Astrocyte (in vitro differentiated cells and primary cell): ENCODE results near the gene TMPRSS3. TPM values are rescaled to one million over a fixed set of nuclear protein-coding genes. Genes with fewer than 3 reads are reported as not detected.

Experiments
- DNase-seq: peaks from one replicate; pipeline ENCODE4 v3.0.0-alpha.2; 2010; ENCODE audit warnings: low read depth
- FAIRE-seq: peaks from 2 replicates; lab custom pipeline; 2011; peaks lifted over from hg19 to GRCh38; lab: Jason Lieb, UNC
- H2AFZ ChIP-seq: 2 replicates; pipeline ENCODE4 v1.6.0; 2012; ENCODE audit warnings: low read depth, low read length, inconsistent platforms
- H3K27ac ChIP-seq: 2 replicates; pipeline ENCODE4 v1.5.1; 2011; ENCODE audit warnings: low read depth, low read length, inconsistent platforms
- H3K27me3 ChIP-seq: 2 replicates; pipeline ENCODE4 v1.6.0; 2011; ENCODE audit warnings: low read length, inconsistent platforms; ENCODE audit not compliant: insufficient read depth
- H3K36me3 ChIP-seq: 2 replicates; pipeline ENCODE4 v1.5.1; 2011; ENCODE audit warnings: low read length, inconsistent platforms; ENCODE audit not compliant: insufficient read depth
- H3K4me1 ChIP-seq: 2 replicates; pipeline ENCODE4 v1.5.1; 2011; ENCODE audit warnings: low read length, inconsistent platforms; ENCODE audit not compliant: insufficient read depth
- H3K4me2 ChIP-seq: 2 replicates; pipeline ENCODE4 v1.6.0; 2012; ENCODE audit warnings: low read length, inconsistent platforms
- H3K4me3 ChIP-seq: 2 replicates; pipeline ENCODE4 v1.5.1; 2011; ENCODE audit warnings: low read depth, mild to moderate bottlenecking, low read length, inconsistent platforms; ENCODE audit not compliant: insufficient read depth
- H3K79me2 ChIP-seq: 2 replicates; pipeline ENCODE4 v1.6.0; 2012; ENCODE audit warnings: mild to moderate bottlenecking, low read length, inconsistent platforms; ENCODE audit not compliant: insufficient read depth
- H3K9ac ChIP-seq: 2 replicates; pipeline ENCODE4 v1.6.0; 2012; ENCODE audit warnings: mild to moderate bottlenecking, low read length, inconsistent platforms
- H3K9me3 ChIP-seq: 2 replicates; pipeline ENCODE4 v1.5.1; 2012; ENCODE audit warnings: low read depth, mild to moderate bottlenecking, low read length, inconsistent platforms; ENCODE audit not compliant: insufficient read depth
- H4K20me1 ChIP-seq: 2 replicates; pipeline ENCODE4 v1.6.0; 2012; ENCODE audit warnings: low read length, inconsistent platforms; ENCODE audit not compliant: insufficient read depth
- H3K27ac Mint-ChIP-seq: one replicate; pipeline ENCODE4 v1.8.0; 2021; ENCODE audit warnings: mild to moderate bottlenecking, mixed read lengths; ENCODE audit not compliant: unreplicated experiment
- H3K27me3 Mint-ChIP-seq: one replicate; pipeline ENCODE4 v1.8.0; 2021; ENCODE audit warnings: low read depth, mixed read lengths; ENCODE audit not compliant: unreplicated experiment
- H3K36me3 Mint-ChIP-seq: one replicate; pipeline ENCODE4 v1.8.0; 2021; ENCODE audit warnings: low read depth, mixed read lengths; ENCODE audit not compliant: unreplicated experiment
- H3K4me1 Mint-ChIP-seq: one replicate; pipeline ENCODE4 v1.8.0; 2021; ENCODE audit warnings: low read depth, mixed read lengths; ENCODE audit not compliant: unreplicated experiment
- H3K4me3 Mint-ChIP-seq: one replicate; pipeline ENCODE4 v1.8.0; 2021; ENCODE audit warnings: mild to moderate bottlenecking, moderate library complexity, mixed read lengths; ENCODE audit not compliant: unreplicated experiment
- H3K9me3 Mint-ChIP-seq: one replicate; pipeline ENCODE4 v1.8.0; 2021; ENCODE audit warnings: mild to moderate bottlenecking, mixed read lengths; ENCODE audit not compliant: unreplicated experiment
- EZH2 ChIP-seq: IDR thresholded peaks from 2 replicates; pipeline ENCODE4 v1.6.1; 2012; ENCODE audit warnings: mild to moderate bottlenecking, low read length, inconsistent platforms; ENCODE audit not compliant: insufficient read depth
- total RNA-seq: library from RNA; stranded (reverse); gene quantifications from 2 replicates; pipeline ENCODE4 v1.2.1, GENCODE V29; 2021
- TF ChIP-seq, protein P1 (sequence below): IDR thresholded peaks from 2 replicates; pipeline ENCODE4 v1.5.1; 2011; ENCODE audit warnings: low read depth, mild to moderate bottlenecking, inconsistent platforms, low read length, moderate library complexity; ENCODE audit not compliant: insufficient read depth

The TMPRSS3 gene
- total RNA-seq, 1 donor from 2014 or later = not detected

DNA sequence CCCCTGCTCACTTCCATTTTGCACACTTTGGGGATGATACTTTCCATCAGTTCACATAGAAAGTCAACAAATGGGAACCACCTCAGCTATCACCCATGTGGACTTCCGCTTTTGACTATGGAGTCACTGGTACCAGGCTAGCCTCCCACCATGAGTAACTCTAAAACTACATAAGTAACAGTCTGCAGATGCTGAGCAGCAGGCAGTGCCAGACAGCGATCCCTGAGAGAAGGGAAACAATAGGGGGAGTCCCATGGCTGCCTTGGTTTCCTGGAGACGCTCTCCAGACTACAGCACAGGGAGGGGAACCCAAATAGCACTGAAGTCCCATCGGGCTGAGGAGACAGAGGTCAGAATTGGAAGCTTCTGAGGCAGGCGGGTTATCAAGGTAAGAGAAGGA is 42.2 kb downstream of the TMPRSS3 start:
- Histone ChIP-seq H3K9ac (no peak overlapping the region), H3K79me2 (no peaks in the 10 kb centered on the region), H3K27me3 (no peaks in the 10 kb centered on the region), H3K4me1 (no peaks in the 10 kb centered on the region), H3K27ac (no peak overlapping the region), H3K9me3 (no peaks in the 10 kb centered on the region), H4K20me1 (no peaks in the 10 kb centered on the region), H3K36me3 (no peaks in the 10 kb centered on the region), H3K4me2 (no peak overlapping the region), H2AFZ (no peak overlapping the region), H3K4me3 (no peak overlapping the region)
- FAIRE-seq = no peak
- H3K9me3 Mint-ChIP-seq = peaks cover 22% of the 10 kb centered on the region
- peaks cover 32% of the 10 kb centered on the region for H3K27me3 Mint-ChIP-seq
- no peaks in the 10 kb centered on the region for H3K36me3 Mint-ChIP-seq
- no peaks in the 10 kb centered on the region for H3K4me1 Mint-ChIP-seq
- H3K27ac Mint-ChIP-seq = no peak overlapping the region
- TF ChIP-seq, protein P1, sequence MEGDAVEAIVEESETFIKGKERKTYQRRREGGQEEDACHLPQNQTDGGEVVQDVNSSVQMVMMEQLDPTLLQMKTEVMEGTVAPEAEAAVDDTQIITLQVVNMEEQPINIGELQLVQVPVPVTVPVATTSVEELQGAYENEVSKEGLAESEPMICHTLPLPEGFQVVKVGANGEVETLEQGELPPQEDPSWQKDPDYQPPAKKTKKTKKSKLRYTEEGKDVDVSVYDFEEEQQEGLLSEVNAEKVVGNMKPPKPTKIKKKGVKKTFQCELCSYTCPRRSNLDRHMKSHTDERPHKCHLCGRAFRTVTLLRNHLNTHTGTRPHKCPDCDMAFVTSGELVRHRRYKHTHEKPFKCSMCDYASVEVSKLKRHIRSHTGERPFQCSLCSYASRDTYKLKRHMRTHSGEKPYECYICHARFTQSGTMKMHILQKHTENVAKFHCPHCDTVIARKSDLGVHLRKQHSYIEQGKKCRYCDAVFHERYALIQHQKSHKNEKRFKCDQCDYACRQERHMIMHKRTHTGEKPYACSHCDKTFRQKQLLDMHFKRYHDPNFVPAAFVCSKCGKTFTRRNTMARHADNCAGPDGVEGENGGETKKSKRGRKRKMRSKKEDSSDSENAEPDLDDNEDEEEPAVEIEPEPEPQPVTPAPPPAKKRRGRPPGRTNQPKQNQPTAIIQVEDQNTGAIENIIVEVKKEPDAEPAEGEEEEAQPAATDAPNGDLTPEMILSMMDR = no peak
- no peak for TF ChIP-seq EZH2
- H3K4me3 Mint-ChIP-seq = no peak overlapping the region
- no peak for DNase-seq

DNA sequence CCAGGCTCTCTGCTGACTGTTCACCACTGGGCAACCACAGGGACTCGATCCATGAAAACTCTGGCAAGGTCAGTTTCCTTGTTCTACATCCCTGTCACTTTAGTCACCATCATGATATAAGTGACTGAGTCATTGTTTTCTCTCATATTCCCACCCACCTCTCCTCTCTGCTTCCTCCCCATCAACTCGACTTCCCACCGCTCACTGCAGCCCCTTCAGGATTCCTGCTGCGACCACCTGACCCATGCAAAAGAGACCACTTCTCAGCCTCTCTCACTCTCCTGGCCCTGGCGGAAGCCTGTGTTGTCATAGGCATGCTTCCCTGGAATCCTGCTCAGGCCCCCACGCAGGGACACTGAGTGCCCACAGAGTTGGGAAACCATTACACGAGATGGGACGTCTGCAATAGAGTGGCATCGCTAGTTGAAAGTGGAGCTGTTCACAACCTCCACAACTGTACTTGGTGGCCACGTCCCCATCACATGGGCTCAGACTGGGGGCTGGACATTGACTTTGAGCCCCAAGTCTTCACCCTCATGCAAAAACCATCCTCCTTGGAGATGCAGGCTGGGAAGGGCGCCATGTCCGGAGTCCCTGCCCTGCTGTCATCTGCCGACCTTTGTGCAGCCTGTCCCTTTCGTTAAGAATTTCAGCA is 43.3 kb downstream of the TMPRSS3 start:
- Histone ChIP-seq H2AFZ (no peak overlapping the region), H3K27ac (no peak overlapping the region), H4K20me1 (no peaks in the 10 kb centered on the region), H3K4me3 (no peak overlapping the region), H3K4me1 (no peaks in the 10 kb centered on the region), H3K4me2 (no peak overlapping the region), H3K9ac (no peak overlapping the region), H3K27me3 (no peaks in the 10 kb centered on the region), H3K79me2 (no peaks in the 10 kb centered on the region), H3K9me3 (no peaks in the 10 kb centered on the region), H3K36me3 (no peaks in the 10 kb centered on the region)
- FAIRE-seq = no peak
- peaks cover 36% of the 10 kb centered on the region for H3K27me3 Mint-ChIP-seq
- DNase-seq = no peak
- no peaks in the 10 kb centered on the region for H3K4me1 Mint-ChIP-seq
- no peak overlapping the region for H3K4me3 Mint-ChIP-seq
- no peaks in the 10 kb centered on the region for H3K36me3 Mint-ChIP-seq
- peaks cover 25% of the 10 kb centered on the region for H3K9me3 Mint-ChIP-seq
- TF ChIP-seq EZH2 = no peak
- TF ChIP-seq, protein P1 = no peak
- H3K27ac Mint-ChIP-seq = no peak overlapping the region

GRCh38 chr21:42351626-42352440 is 44.0 kb downstream of the TMPRSS3 start:
- peaks cover 23% of the 10 kb centered on the region for H3K9me3 Mint-ChIP-seq
- H3K36me3 ChIP-seq = no peaks in the 10 kb centered on the region
- no peak overlapping the region for H3K4me2 ChIP-seq
- H2AFZ ChIP-seq = no peak overlapping the region
- H3K4me3 ChIP-seq = no peak overlapping the region
- H3K4me3 Mint-ChIP-seq = no peak overlapping the region
- H3K4me1 Mint-ChIP-seq = no peaks in the 10 kb centered on the region
- no peak overlapping the region for H3K9ac ChIP-seq
- H3K27ac ChIP-seq = no peak overlapping the region
- FAIRE-seq (no peak), DNase-seq (no peak)
- no peak overlapping the region for H3K27ac Mint-ChIP-seq
- no peaks in the 10 kb centered on the region for H3K36me3 Mint-ChIP-seq
- TF ChIP-seq, protein P1 = no peak
- no peak for TF ChIP-seq EZH2
- no peaks in the 10 kb centered on the region for H3K4me1 ChIP-seq
- H3K27me3 ChIP-seq = no peaks in the 10 kb centered on the region
- H3K27me3 Mint-ChIP-seq = peaks cover 38% of the 10 kb centered on the region
- H3K79me2 ChIP-seq = no peaks in the 10 kb centered on the region
- no peaks in the 10 kb centered on the region for H4K20me1 ChIP-seq
- no peaks in the 10 kb centered on the region for H3K9me3 ChIP-seq
